OCI-LY1 (cell line): Measurements from ENCODE around the gene ITGAE.

ENCODE experiments used
- CTCF ChIP-seq: fragments of 200-600 bp; sonication (generic), shearing (Covaris generic); IDR thresholded peaks from 2 replicates; pipeline ENCODE4 v1.5.1; 2017; ENCODE audit warnings: mild to moderate bottlenecking, antibody characterized with exemption, low read length, moderate library complexity, mixed read lengths
- EZH2 ChIP-seq: fragments of 200-600 bp; sonication (generic), shearing (Covaris generic); IDR thresholded peaks from 2 replicates; pipeline ENCODE4 v1.8.0; 2017; ENCODE audit warnings: borderline replicate concordance, mixed run types, mild to moderate bottlenecking, antibody characterized with exemption, low read length, moderate library complexity, mixed read lengths

GRCh38 chr17:3810019-3810418, 9.0 kb upstream of the ITGAE start:
- no peak for TF ChIP-seq CTCF
- no peak for TF ChIP-seq EZH2
